Uterus (tissue), 2 donors: ENCODE measurements around the gene CFAP119.

ENCODE experiments used
- POLR2A ChIP-seq, 2 donors: fragments of 450-650 bp; IDR thresholded peaks; one replicate each; pipeline ENCODE4 v1.6.1; 2016; ENCODE audit warnings: antibody characterized with exemption in 2 of 2, mild to moderate bottlenecking in 1 of 2, moderate library complexity in 1 of 2
- TF ChIP-seq, protein P1 (sequence below), 4 experiments: fragments of 200-600 bp in 2 of 4; fragments of 450-650 bp in 2 of 4; sonication (generic) in 2 of 4; IDR thresholded peaks; one replicate each; pipeline ENCODE4 v1.5.1; 2016 to 2019; ENCODE audit warnings: antibody characterized with exemption in 4 of 4, mild to moderate bottlenecking in 2 of 4, moderate library complexity in 1 of 4

GRCh38 chr16:30780549-30780948, 18.7 kb upstream of the CFAP119 start:
- TF ChIP-seq, protein P1, sequence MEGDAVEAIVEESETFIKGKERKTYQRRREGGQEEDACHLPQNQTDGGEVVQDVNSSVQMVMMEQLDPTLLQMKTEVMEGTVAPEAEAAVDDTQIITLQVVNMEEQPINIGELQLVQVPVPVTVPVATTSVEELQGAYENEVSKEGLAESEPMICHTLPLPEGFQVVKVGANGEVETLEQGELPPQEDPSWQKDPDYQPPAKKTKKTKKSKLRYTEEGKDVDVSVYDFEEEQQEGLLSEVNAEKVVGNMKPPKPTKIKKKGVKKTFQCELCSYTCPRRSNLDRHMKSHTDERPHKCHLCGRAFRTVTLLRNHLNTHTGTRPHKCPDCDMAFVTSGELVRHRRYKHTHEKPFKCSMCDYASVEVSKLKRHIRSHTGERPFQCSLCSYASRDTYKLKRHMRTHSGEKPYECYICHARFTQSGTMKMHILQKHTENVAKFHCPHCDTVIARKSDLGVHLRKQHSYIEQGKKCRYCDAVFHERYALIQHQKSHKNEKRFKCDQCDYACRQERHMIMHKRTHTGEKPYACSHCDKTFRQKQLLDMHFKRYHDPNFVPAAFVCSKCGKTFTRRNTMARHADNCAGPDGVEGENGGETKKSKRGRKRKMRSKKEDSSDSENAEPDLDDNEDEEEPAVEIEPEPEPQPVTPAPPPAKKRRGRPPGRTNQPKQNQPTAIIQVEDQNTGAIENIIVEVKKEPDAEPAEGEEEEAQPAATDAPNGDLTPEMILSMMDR (IDR thresholded peaks at IDR 0.05) = no peak
- no peak for TF ChIP-seq POLR2A (IDR thresholded peaks at IDR 0.05)
